ENCODE results near the gene MDH2. TPM values are rescaled to one million over a fixed set of nuclear protein-coding genes. Genes with fewer than 3 reads are reported as not detected.
"Not testable (repeated sequence)": the region's sequence is repeated elsewhere in the genome, so short reads cannot be mapped to it uniquely, and the experiment has no call there.

MDH2 gene
- total RNA-seq, 1 donor from 2014 or later, result 376 TPM

DNA sequence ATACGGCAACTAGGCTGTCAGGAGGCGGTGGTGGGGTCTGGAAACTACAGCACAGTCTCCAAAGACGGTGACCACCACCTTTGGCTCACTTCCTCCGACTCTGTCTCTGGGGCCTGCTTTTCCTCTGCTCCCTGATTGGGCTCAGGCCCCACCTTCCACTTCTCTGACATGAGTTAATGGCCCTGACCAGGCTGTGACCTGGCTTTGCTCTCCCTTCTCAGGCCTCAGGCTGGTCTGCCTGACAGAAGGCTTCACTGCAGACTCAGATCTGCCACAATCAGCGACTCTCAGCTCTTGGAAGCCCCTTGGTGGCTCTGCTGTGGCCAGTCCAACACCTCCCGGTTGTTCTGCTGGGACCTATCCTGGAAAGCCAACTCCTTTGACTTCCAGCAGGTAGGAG, 7.8 kb upstream of the MDH2 start:
- intact Hi-C loops (cut with DNase I), result no loop called here
- DNase-seq (ENCODE audit: low spot score), result no peak

DNA sequence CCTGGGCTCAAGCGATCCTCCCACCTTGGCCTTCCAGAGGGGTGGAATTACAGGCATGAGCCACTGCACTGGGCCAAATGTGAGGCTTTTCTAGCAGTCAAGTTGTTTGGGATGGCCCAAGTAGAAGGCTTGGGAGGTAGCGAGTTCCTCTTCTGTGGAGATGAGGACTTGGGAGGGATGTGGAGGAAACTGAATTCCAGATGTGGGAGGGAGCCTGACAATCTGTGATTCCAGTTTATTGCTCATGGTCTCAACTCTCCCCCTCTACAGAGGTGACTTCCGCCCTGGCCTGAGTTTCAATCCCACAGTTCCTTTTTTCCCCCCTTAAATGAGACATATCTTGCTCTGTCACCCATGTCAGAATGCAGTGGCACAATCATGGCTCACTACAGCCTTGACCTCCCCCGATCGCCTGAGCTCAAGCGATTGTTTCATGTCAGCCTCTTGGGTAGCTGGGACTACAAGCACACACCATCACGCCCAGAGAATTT, 3.5 kb upstream of the MDH2 start:
- intact Hi-C loops (cut with DNase I), result no loop called here
- no peak for DNase-seq (ENCODE audit: low spot score)

DNA sequence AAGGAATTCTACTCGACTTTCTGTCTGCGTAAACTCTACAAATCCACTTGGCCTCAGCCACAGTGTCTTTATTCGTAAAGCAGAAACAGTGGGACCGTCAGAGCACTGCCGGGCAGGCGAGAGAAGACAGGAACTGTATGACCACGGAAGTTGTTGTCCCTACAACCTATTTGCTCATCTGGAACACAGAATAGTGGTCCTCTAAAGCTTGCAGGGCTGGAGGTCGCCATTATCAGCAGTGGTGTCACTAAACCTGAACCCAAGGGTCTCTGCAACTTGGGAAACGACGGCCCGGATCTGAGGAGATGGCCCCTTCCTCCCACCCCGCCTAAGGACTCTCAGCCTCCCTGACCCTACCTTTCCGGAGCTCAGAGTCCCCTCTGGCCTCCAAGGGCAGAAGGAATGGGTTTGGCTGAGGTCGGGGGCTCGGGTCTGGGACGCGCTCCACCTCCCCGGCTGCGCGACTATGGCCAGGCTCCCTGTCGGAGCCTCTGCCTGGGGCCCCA, 548 bp upstream of the MDH2 start:
- DNase-seq (ENCODE audit: low spot score), result no peak
- intact Hi-C loops (cut with DNase I), result no loop called here

DNA sequence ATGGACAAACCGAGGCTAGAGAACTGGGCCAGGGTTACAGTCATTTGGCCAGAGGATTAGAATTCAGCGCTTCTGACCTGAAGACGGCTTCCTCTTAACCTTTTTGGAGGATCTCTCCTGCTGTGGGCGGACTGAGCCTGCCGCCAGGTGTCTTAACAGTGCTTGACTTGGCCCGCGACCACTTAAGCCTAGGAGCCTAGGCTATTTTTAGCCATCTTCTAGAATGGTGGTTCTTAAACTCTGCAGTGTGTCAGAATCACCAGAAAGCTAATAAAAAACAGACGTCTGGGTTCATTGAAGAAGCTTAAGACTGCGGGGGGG, 722 bp downstream of the MDH2 start:
- intact Hi-C loops (cut with DNase I), result no loop called here
- DNase-seq (ENCODE audit: low spot score), result no peak

DNA sequence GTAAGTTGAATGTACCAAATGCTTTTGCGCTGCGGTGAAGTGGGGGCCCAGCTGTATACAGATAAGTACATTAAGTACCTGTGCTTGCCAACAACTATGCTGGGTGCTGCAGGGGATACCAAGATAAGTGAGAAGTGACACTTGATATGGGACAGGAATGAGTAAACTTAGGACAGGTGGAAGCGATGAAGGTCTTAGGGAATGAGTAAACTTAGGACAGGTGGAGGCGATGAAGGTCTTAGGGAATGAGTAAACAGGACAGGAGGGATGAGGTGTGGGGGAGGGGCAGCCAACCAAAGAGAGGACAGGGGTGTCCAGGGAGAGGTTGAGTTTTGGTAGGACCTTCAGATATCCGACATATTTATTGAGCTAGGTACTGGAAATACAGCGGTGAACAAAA, 1.4 kb downstream of the MDH2 start:
- intact Hi-C loops (cut with DNase I), result no loop called here
- no peak for DNase-seq (ENCODE audit: low spot score)

DNA sequence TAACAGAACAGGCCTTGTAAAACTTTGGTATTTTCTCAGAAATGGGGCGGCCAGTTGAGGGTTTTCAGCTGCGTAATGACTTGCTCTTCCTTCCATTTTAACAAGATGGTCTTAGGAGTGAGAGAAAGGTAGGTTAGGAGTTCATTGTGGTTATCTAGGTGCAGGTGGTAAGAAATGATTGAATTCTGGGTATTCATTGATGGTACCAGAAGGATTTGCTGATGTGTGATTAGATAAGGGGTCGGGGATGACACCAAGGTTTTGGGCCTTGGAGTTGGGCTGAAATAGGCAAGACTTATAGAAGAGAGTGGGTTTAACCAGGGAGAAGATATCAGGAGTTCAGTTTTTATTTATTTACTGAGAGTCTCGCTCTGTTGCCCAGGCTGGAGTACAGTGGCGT, 2.6 kb downstream of the MDH2 start:
- DNase-seq (ENCODE audit: low spot score), result no peak
- intact Hi-C loops (cut with DNase I), result no loop called here

DNA sequence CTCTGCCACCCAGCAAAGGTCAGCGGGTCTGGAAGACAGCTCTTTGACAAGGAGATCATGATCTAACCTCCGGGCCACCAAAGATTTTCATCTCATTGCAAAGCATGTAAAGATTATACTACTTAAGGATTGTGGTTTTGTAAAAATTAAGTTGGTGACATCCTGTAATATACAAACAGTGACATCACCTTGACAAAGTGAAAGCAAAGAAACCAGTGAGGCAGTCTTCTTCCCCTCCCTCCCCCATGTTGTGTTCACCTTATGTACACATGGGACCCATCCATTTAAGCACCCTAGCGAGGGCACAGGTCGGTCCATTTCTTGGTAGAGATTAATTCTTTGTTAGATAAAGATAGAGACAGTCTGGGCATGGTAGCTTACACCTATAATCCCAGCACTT, 3.9 kb downstream of the MDH2 start:
- intact Hi-C loops (cut with DNase I), result no loop called here
- DNase-seq (ENCODE audit: low spot score), result no peak

DNA sequence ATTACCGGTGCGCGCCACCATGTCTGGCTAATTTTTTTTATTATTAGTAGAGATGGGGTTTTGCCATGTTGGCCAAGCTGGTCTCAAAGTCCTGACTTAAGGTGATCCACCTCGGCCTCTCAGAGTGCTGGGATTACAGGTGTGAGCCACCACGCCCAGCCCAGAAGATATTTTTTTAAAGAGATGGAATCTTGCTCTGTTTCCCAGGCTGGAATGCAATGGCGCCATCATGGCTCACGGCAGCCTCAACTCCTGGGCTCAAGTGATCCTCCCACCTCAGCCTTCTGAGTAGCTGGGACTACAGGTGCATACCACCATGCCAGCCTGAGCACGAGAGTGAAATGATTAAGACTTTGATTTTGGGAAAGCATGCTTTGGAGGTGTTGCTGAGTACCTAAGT, 4.8 kb downstream of the MDH2 start:
- DNase-seq (ENCODE audit: low spot score); intact Hi-C loops (cut with DNase I): not testable (repeated sequence)

DNA sequence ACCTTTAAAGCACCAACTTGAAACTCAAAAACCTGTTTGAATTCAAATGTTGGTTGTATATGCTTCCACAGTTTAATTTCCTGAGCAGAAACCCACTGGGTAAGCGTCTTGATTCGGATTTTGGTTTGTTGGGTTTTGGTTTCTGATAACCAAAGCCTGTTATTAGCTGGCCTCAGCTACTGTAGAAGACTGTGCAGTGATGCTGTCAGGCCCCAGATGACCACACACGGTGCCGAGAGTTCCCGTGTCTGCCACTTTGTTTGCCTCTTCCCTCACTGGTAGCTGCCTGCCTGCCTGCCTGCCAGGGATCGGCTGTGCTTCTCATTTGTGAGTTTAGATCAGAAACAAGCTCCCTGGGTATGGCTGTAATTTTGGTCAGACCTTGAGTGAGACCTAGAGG, 5.6 kb downstream of the MDH2 start:
- DNase-seq (ENCODE audit: low spot score), result no peak

DNA sequence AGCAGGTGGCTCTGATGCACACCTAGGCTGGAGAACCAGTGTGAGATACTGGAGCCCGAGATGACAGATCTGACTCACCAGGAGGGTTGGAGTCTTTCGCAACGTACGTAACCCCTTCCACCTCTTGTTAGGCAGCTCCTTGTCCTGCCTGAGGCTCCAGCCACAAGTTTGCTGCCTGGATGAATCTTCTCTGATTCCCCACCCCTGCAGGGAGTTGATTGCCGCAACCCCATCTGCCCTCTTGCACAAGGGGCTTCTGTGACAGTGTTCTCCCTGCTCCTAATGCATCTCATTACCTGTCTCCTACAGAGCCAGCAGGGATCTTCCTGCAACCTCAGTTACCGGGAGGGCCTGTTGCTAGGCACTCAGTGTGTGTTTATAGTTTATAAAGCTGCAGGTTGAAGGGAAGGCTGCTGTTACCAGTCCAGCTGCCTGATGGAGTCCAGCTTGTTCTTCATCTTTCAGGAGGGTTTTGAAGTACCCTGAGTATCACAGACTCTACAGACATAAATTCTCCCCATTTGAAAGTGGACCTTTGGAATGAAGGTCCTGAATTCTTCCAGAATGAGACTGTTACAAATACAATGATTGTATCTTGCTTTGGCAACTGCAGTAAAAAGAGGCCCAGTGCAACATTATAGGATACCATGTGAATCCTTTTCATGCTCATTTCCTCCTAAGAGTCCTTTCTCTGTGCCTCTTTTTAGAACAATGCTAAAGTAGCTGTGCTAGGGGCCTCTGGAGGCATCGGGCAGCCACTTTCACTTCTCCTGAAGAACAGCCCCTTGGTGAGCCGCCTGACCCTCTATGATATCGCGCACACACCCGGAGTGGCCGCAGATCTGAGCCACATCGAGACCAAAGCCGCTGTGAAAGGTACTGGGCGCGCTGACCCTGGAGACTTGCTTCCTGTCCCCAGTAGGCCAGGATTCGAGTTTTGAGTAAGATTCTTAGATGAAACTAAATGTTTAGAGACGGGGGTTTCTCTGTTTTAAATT, 6.5 kb downstream of the MDH2 start:
- intact Hi-C loops (cut with DNase I), result no loop called here
- DNase-seq (ENCODE audit: low spot score), result no peak

More for the DNA sequence above, 5.6 kb downstream of the MDH2 start:
- intact Hi-C loops (cut with DNase I), result no loop called here

DNA sequence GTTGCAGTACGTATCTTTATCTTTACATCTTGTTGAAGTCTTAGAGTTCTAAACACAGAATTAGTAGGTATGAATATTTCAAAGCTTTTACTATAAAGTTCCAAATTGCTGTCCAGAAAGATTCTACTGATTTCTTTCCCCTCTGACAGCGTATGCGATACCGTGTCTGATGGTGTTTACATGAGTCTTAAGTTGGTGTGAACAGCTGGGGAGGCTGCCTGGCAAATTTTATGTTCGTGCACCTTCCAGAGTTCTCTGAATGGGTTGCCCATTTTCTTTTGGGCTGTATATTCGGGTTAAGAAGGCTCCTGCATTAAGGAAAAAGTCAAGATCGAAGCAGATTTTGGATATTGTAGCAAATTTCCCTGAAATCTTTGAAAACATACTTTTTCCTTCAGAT, 8.3 kb downstream of the MDH2 start:
- intact Hi-C loops (cut with DNase I), result no loop called here
- no peak for DNase-seq (ENCODE audit: low spot score)

DNA sequence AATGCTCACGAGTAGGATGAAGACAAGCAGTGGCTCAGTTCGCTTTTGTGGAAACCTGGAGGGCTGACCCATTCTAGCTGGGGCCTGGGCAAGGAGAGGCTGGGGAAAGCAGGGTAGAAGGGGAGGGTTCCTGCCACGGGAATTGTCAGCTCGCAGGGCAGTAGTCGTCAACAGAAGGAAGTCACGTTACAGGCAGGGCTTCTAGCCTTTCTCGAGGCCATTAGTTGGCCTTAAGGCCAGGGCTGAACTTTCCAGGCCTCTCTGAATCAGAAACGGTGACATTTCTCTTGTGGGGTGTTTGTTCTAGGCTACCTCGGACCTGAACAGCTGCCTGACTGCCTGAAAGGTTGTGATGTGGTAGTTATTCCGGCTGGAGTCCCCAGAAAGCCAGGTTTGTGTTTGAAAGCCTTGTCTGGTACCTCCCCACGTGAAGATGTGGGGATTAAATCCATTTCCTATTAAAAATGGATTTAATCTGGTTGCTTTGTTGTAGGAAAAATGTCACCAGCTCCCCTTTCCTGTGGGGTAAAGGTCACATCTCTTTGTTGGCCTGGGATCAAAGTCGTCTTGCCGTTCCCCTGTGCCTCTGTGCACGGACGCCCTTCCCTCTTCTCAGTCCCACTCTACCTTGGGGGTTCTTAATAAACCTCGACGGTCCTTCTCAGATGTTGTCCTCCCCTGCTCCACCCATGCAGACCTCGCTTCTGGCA, 9.4 kb downstream of the MDH2 start:
- no peak for DNase-seq (ENCODE audit: low spot score)
- intact Hi-C loops (cut with DNase I), result no loop called here

DNA sequence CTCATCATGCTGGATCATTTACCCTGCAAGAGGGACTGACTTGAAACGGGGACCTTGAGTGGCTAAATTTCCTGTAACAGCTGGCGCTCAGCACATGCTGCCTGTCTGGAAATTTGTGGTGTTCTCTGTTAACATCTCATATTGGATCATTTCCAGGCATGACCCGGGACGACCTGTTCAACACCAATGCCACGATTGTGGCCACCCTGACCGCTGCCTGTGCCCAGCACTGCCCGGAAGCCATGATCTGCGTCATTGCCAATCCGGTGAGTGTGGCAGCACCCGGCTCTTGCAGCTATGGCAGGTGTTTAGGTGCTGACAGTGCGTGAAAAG, 9.9 kb downstream of the MDH2 start:
- no peak for DNase-seq (ENCODE audit: low spot score)

DNA sequence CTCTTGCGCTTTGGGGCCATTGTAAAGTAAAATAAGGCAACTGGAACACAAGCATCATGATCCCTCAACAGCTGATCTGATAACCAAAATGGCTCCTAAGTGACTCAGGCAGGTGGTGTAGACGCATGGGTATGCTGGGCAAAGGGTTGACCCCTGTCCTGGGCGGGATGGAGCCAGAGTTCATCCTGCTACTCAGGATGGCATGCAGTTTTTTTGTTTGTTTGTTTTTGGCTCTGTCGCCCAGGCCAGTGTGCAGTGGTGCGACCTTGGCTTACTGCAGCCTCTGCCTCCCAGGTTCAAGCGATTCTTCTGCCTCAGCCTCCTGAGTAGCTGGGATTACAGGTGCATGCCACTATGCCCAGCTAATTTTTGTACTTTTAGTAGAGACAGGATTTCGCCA, 10.8 kb downstream of the MDH2 start:
- DNase-seq (ENCODE audit: low spot score); intact Hi-C loops (cut with DNase I): not testable (repeated sequence)

More for the DNA sequence above, 9.9 kb downstream of the MDH2 start:
- intact Hi-C loops (cut with DNase I), result no loop called here

DNA sequence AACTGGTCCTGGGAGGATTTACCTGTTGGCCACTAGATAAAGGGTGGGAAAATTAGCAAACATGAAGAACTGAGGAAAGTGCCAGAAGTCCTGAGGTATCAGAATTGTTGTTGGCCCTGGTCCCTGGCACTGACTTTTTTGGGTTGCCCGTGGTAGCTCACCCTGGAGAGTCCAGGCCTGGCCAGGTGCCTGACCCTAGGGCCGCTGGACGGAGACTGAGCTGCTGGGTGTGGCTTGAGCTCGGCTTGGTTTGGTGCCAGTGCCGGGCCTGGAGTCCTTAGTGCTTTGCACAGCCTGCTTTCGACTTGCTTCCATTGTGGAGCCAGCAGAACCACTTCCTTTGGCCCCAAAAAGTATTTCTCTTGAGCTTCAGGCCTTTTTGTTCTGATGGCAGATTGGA, 12.9 kb downstream of the MDH2 start:
- intact Hi-C loops (cut with DNase I), result no loop called here
- peak; percentile 86 for DNase-seq (ENCODE audit: low spot score)

DNA sequence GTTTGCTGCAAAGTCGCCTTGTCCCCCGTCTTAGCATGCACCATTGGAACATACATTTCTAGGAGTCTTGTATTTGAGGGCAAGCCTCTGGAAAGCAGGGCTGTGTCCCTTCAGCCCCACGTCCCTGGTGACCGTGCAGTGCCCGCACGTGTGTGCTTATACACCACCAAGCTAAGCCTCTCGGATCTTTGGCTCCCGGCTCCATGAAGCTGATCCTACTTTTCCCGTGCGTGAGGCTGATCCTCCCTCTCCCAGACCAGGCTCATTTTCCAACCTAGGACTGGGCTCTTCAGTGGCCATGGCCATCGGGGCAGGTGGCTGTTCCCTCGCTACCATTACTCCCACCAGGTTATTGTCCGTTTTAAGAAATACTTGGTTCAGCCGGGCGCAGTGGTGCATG, 14.3 kb downstream of the MDH2 start:
- DNase-seq (ENCODE audit: low spot score), result no peak
- intact Hi-C loops (cut with DNase I), result no loop called here

DNA sequence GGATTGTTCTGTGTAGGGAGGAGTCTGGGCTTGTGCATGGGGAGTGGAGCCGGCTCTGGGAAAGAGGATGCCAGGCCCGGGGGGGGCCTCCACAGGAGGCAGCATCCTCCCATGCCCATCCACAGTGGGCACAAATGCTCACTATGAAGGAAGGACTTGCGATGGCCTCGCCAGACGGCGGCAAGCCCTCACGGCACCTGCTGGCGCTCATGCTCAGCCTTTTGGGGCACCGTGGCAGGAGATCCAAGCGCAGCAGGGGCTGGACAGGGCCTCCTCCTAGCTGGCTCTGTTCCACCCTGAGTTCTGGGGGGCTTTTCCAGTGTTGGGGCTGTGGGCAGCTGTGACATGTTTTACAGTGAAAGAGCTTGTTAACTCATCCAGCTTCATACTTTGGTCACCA, 15.2 kb downstream of the MDH2 start:
- no peak for DNase-seq (ENCODE audit: low spot score)
- intact Hi-C loops (cut with DNase I), result no loop called here

DNA sequence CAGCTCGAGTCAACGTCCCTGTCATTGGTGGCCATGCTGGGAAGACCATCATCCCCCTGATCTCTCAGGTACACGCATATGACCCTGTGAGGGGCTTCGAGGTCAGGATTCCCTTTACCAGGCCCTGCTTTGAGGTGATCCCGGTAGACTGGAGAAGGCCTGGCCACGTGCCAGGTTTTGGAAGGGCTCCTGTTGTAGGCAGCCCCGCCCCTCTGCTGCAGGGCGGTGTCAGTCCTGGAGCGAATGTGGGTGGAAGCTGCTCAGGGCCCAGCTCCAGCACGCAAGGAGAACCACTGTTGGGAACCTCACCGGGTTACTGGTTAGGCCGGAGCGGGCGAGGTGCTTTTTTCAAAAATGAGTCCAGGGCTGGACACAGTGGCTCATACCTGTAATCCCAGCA, 15.6 kb downstream of the MDH2 start:
- intact Hi-C loops (cut with DNase I), result no loop called here
- no peak for DNase-seq (ENCODE audit: low spot score)

DNA sequence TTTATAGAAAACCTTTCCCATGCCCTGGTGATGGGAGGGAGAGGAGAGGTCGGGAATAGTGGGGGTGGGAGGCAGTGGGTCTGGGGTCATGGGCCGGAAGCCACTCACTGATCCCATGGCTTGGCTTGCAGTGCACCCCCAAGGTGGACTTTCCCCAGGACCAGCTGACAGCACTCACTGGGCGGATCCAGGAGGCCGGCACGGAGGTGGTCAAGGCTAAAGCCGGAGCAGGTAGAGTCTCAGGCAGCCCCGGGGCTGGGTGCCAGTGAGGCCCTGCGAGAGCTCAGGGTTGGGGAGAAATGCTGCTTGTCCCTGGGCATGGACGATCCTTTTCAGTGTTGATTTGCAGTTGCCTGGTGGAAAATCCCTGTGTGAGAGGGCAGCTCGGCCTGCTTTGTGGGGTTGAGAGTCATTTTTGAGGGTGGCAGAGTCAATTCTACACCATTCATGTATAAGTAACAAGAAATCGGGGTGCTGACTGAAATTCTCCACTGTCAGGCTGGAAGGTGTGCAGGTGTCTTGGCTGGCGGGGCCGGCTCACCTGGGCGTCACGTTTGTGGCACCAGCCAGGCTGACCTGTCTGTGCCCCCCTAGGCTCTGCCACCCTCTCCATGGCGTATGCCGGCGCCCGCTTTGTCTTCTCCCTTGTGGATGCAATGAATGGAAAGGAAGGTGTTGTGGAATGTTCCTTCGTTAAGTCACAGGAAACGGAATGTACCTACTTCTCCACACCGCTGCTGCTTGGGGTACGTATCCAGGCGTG, 16.5 kb downstream of the MDH2 start:
- DNase-seq (ENCODE audit: low spot score), result no peak
- intact Hi-C loops (cut with DNase I), result no loop called here

DNA sequence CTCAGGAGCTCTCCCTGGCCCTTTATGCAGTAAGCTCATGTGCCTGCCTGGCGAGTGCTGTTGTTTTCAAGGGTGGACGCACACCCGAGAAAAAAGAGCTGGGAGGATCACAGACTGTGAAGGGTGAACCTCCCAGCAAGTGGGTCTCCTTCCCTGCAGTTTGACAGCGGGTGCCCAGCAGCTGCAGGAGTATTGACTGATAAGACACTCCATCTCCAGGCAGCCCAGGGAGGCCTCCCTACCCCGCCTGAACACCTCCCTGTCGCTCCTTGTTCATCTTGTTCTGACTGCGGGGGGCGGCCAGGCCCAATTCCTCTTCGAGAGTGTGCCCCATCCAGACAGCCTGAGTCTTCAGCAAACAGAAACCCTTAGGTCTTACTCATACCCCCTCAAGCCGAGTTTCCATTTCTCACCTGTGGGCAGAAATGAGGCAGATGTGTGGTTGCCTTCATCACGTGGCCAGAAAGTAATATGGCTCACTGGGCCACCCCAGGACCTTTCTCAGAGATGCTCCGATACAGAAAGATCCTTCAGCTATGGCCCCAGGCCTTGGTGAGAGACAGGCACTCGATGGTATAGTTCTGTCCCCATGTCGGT, 17.2 kb downstream of the MDH2 start:
- intact Hi-C loops (cut with DNase I), result no loop called here
- no peak for DNase-seq (ENCODE audit: low spot score)
